Type B pancreatic cell (in vitro differentiated cells): Measurements from ENCODE around the gene ABHD14A. TPM values are rescaled to one million over a fixed set of nuclear protein-coding genes. Genes with fewer than 3 reads are reported as not detected.
A peak's percentile ranks its signal among the peaks of the same experiment; 100 is the strongest.
"Not testable (repeated sequence)": the region's sequence is repeated elsewhere in the genome, so short reads cannot be mapped to it uniquely, and the experiment has no call there.

Experiments
- DNase-seq: peaks from one replicate; pipeline ENCODE4 v3.0.0; 2021; ENCODE audit warnings: mixed read lengths; ENCODE audit not compliant: unreplicated experiment; ENCODE audit errors: extremely low spot score
- H3K27ac Mint-ChIP-seq: 2 replicates; pipeline ENCODE4 v1.8.0; 2021; ENCODE audit warnings: mild to moderate bottlenecking, mixed read lengths
- H3K27me3 Mint-ChIP-seq: 2 replicates; pipeline ENCODE4 v1.8.0; 2021; ENCODE audit warnings: mixed read lengths
- H3K36me3 Mint-ChIP-seq: 2 replicates; pipeline ENCODE4 v1.8.0; 2021; ENCODE audit warnings: mixed read lengths
- H3K4me1 Mint-ChIP-seq: one replicate; pipeline ENCODE4 v1.8.0; 2021; ENCODE audit warnings: mixed read lengths; ENCODE audit not compliant: unreplicated experiment
- H3K4me3 Mint-ChIP-seq: 2 replicates; pipeline ENCODE4 v1.8.0; 2021; ENCODE audit warnings: mild to moderate bottlenecking, mixed read lengths
- H3K9me3 Mint-ChIP-seq: 2 replicates; pipeline ENCODE4 v1.8.0; 2021; ENCODE audit warnings: mixed read lengths
- total RNA-seq: library from RNA; stranded (reverse); gene quantifications from 2 replicates; pipeline ENCODE4 v1.2.1, GENCODE V29; 2021; ENCODE audit warnings: low replicate concordance
- TF ChIP-seq, protein P1 (sequence below): fragments of 200-600 bp; sonication (generic); conservative IDR thresholded peaks from 2 replicates; pipeline ENCODE4 v1.5.0; 2021; ENCODE audit warnings: antibody characterized with exemption, mild to moderate bottlenecking

Gene ABHD14A
- total RNA-seq, 1 donor from 2014 or later = 16.6 TPM

- H3K27me3 Mint-ChIP-seq = no peaks in the 10 kb centered on the region
- TF ChIP-seq, protein P1, sequence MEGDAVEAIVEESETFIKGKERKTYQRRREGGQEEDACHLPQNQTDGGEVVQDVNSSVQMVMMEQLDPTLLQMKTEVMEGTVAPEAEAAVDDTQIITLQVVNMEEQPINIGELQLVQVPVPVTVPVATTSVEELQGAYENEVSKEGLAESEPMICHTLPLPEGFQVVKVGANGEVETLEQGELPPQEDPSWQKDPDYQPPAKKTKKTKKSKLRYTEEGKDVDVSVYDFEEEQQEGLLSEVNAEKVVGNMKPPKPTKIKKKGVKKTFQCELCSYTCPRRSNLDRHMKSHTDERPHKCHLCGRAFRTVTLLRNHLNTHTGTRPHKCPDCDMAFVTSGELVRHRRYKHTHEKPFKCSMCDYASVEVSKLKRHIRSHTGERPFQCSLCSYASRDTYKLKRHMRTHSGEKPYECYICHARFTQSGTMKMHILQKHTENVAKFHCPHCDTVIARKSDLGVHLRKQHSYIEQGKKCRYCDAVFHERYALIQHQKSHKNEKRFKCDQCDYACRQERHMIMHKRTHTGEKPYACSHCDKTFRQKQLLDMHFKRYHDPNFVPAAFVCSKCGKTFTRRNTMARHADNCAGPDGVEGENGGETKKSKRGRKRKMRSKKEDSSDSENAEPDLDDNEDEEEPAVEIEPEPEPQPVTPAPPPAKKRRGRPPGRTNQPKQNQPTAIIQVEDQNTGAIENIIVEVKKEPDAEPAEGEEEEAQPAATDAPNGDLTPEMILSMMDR = no peak
- H3K4me1 Mint-ChIP-seq = peaks cover 13% of the 10 kb centered on the region
Observed at GRCh38 chr3:51984269-51984647, 9.4 kb downstream of the ABHD14A start.

DNA sequence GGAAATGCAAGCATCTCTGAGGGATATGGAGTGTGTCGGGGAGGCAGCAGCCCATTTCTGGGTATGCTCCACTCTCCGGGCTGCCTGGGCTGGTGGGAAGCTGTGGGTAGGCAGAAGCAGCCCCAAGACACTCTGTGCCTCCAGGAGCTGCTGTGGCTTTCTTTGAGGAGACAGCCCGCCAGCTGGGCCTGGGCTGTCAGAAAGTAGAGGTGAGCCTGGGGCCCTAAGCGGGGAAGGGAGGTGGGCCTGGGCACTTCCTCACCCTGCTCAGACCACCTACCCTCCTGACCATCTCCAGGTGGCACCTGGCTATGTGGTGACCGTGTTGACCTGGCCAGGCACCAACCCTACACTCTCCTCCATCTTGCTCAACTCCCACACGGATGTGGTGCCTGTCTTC is 10.2 kb downstream of the ABHD14A start:
- TF ChIP-seq, protein P1 = no peak
- Mint-ChIP-seq H3K4me1 (peaks cover 13% of the 10 kb centered on the region), H3K27me3 (no peaks in the 10 kb centered on the region), H3K27ac (peak overlapping the region; percentile 78), H3K4me3 (peak overlapping the region; percentile 81), H3K9me3 (no peaks in the 10 kb centered on the region), H3K36me3 (no peaks in the 10 kb centered on the region)
- DNase-seq = no peak

More at GRCh38 chr3:51984269-51984647, 9.4 kb downstream of the ABHD14A start:
- Mint-ChIP-seq H3K4me3 (peak overlapping the region; percentile 94), H3K9me3 (no peaks in the 10 kb centered on the region), H3K36me3 (no peaks in the 10 kb centered on the region), H3K27ac (peak overlapping the region; percentile 98)
- DNase-seq = no peak

GRCh38 chr3:51986010-51986947 is 11.4 kb downstream of the ABHD14A start:
- H3K27ac Mint-ChIP-seq = peak overlapping the region; percentile 78
- no peak for DNase-seq

DNA sequence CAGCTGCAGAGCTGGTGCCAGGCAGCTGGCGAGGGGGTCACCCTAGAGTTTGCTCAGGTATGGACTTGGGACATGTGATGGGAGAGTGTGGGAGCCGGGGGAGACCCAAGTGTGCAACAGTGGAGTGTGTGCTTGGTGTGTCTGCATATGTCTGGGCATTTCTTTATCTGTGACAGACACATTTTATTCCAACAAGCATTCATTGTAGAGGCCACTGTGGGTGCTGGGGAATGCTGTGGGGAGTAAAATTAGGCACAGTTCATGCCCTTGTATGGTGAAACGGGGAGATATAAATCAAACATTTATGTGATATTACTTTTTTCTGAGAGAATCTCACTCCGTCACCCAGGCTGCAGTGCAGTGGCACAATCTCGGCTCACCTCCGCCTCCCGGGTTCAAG is 12.7 kb downstream of the ABHD14A start:
- peaks cover 4% of the 10 kb centered on the region for H3K36me3 Mint-ChIP-seq
- H3K27me3 Mint-ChIP-seq = no peaks in the 10 kb centered on the region
- DNase-seq = no peak
- TF ChIP-seq, protein P1 = no peak
- H3K27ac Mint-ChIP-seq = no peak overlapping the region
- no peak overlapping the region for H3K4me3 Mint-ChIP-seq
- H3K4me1 Mint-ChIP-seq = peaks cover 12% of the 10 kb centered on the region
- H3K9me3 Mint-ChIP-seq = no peaks in the 10 kb centered on the region

More at GRCh38 chr3:51986010-51986947, 11.4 kb downstream of the ABHD14A start:
- TF ChIP-seq, protein P1 = no peak
- H3K27me3 Mint-ChIP-seq = no peaks in the 10 kb centered on the region
- H3K4me1 Mint-ChIP-seq = peaks cover 13% of the 10 kb centered on the region
- peaks cover 2% of the 10 kb centered on the region for H3K36me3 Mint-ChIP-seq
- no peaks in the 10 kb centered on the region for H3K9me3 Mint-ChIP-seq
- no peak overlapping the region for H3K4me3 Mint-ChIP-seq

- Mint-ChIP-seq H3K4me1 (peaks cover 8% of the 10 kb centered on the region), H3K36me3 (peaks cover 4% of the 10 kb centered on the region), H3K9me3 (no peaks in the 10 kb centered on the region), H3K27ac (peak overlapping the region; percentile 63), H3K27me3 (no peaks in the 10 kb centered on the region), H3K4me3 (no peak overlapping the region)
- TF ChIP-seq, protein P1 = no peak
- no peak for DNase-seq
Observed at GRCh38 chr3:51988286-51989146, 13.7 kb downstream of the ABHD14A start.

DNA sequence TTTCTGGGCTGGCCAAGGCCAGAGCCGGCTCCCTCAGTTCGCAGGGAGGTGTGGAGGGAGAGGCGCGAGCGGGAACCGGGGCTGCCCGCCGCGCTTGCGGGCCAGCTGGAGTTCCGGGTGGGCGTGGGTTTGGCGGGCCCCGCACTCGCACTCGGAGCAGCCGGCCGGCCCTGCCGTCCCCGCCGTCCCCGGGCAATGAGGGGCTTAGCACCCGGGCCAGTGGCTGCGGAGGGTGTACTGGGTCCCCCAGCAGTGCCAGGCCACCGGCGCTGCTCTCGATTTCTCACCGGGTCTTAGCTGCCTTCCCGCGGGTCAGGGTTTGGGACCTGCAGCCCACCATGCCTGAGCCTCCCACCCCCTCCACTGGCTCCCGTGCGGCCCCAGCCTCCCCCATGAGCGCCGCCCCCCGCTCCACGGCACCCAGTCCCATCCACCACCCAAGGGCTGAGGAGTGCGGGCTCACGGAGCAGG is 15.7 kb downstream of the ABHD14A start:
- not testable (repeated sequence) for DNase-seq, H3K27me3 Mint-ChIP-seq, H3K4me3 Mint-ChIP-seq, H3K27ac Mint-ChIP-seq, H3K9me3 Mint-ChIP-seq
- Mint-ChIP-seq H3K4me1 (peaks cover 11% of the 10 kb centered on the region), H3K36me3 (peaks cover 17% of the 10 kb centered on the region)
